ENCODE results near the gene GRID2. TPM values are rescaled to one million over a fixed set of nuclear protein-coding genes. Genes with fewer than 3 reads are reported as not detected.
"Not testable (repeated sequence)": the region's sequence is repeated elsewhere in the genome, so short reads cannot be mapped to it uniquely, and the experiment has no call there.

GRID2 gene
- total and polyA plus RNA-seq, 12 donors: 0.01 to 0.07 (median 0.07) TPM; not detected in 9

- TF ChIP-seq CTCF (IDR thresholded peaks at IDR 0.05): no peak
- WGBS, 2 donors: 72 to 78% methylated on average over 3 of the region's 3 CpGs
- no peaks in the 10 kb centered on the region for H3K4me1 ChIP-seq
- no peak overlapping the region for H3K4me3 ChIP-seq
- no peak for DNase-seq
- no peaks in the 10 kb centered on the region for H3K27me3 ChIP-seq
- ATAC-seq: no peak
- no peaks in the 10 kb centered on the region for H3K36me3 ChIP-seq
- intact Hi-C loops (cut with DNase I): no loop called here
- no peak overlapping the region for H3K27ac ChIP-seq
- no peaks in the 10 kb centered on the region for H3K9me3 ChIP-seq
These were observed 37.2 kb upstream of the GRID2 start for GRCh38 chr4:92266521-92266920.

GRCh38 chr4:92268642-92269041, 35.1 kb upstream of the GRID2 start:
- ATAC-seq (no peak), DNase-seq (no peak)
- Histone ChIP-seq H3K4me1 (no peaks in the 10 kb centered on the region), H3K27ac (no peak overlapping the region), H3K27me3 (no peaks in the 10 kb centered on the region), H3K9me3 (no peaks in the 10 kb centered on the region), H3K36me3 (no peaks in the 10 kb centered on the region), H3K4me3 (no peak overlapping the region)
- no peak for TF ChIP-seq CTCF (IDR thresholded peaks at IDR 0.05)
- intact Hi-C loops (cut with DNase I): no loop called here
- 91 to 99% methylated on average over 4 of the region's 4 CpGs for WGBS, 2 donors

- Histone ChIP-seq H3K27me3 (no peaks in the 10 kb centered on the region), H3K4me3 (no peak overlapping the region), H3K27ac (no peak overlapping the region), H3K9me3 (no peaks in the 10 kb centered on the region), H3K36me3 (no peaks in the 10 kb centered on the region), H3K4me1 (no peaks in the 10 kb centered on the region)
- no peak for ATAC-seq
- no peak for TF ChIP-seq CTCF (IDR thresholded peaks at IDR 0.05)
- WGBS, 2 donors: 75 to 82% methylated on average over 2 of the region's 2 CpGs
- intact Hi-C loops (cut with DNase I): no loop called here
- DNase-seq: no peak
These were observed 32.9 kb upstream of the GRID2 start for GRCh38 chr4:92270908-92271307.

GRCh38 chr4:92271551-92271950, 32.2 kb upstream of the GRID2 start:
- H3K9me3 ChIP-seq; DNase-seq; H3K27ac ChIP-seq; H3K36me3 ChIP-seq; H3K27me3 ChIP-seq; H3K4me1 ChIP-seq; intact Hi-C loops (cut with DNase I); ATAC-seq; H3K4me3 ChIP-seq: not testable (repeated sequence)
- WGBS, 2 donors: 66 to 85% methylated on average over 4 of the region's 4 CpGs

GRCh38 chr4:92277057-92277881, 26.5 kb upstream of the GRID2 start:
- H3K27ac ChIP-seq; H3K27me3 ChIP-seq; intact Hi-C loops (cut with DNase I); H3K9me3 ChIP-seq; ATAC-seq; H3K36me3 ChIP-seq; H3K4me1 ChIP-seq; H3K4me3 ChIP-seq; DNase-seq: not testable (repeated sequence)
- WGBS, 2 donors: 80 to 88% methylated on average over 8 of the region's 8 CpGs

Data from heart right ventricle (tissue), 16 donors.